Fibroblast of skin of right biceps (primary cell): ENCODE measurements around the gene CELSR2.
A peak's percentile ranks its signal among the peaks of the same experiment; 100 is the strongest.

Source experiments
- DNase-seq: peaks from one replicate; pipeline ENCODE4 v3.0.0-alpha.2; 2013

CELSR2 gene

DNA sequence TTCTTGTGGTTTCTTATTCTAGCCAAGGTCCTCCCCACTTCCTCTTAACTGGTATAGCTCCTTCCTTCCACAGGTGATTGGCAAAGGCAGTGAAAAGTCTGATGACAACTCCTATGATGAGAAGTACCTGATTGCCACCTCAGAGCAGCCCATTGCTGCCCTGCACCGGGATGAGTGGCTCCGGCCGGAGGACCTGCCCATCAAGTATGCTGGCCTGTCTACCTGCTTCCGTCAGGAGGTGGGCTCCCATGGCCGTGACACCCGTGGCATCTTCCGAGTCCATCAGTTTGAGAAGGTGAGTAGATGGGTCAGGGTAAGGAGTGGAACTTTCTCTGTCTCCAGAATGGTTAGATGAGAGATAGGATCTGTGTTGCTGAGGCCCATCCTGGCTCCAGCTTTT is 14.2 kb upstream of the CELSR2 start:
- no peak for DNase-seq

DNA sequence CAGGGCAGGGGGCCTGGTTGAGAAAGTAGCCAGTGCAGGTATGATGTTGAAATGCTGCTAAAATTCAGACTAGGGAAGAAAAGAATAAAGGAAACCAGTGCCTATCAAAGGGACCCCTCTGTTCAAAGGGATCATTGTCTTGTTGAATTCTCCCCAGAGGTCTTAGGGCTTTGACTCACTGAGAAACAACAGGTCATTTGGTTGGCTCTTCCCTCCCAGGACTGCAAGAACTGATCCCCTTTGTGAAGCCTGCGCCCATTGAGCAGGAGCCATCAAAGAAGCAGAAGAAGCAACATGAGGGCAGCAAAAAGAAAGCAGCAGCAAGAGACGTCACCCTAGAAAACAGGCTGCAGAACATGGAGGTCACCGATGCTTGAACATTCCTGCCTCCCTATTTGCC is 11.8 kb upstream of the CELSR2 start:
- no peak for DNase-seq

DNA sequence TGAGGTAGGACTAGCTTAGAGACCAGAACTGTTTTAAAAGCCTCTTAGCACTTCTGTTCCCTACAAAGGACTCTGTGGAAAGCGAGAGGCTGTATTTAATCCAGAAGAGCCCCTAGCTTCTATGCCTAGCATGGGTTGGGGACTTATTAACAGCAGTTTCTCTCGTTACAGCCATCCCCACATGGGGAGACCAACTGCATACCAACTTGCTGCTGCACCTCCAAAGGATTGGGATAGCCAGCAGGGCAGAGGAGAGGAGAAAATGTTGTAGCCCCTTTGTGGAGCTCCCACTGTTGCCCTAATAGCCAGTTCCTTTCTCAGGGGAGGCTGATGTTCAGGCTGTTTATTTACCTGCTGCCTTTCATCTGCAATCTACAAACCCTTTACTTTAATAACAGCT is 11.0 kb upstream of the CELSR2 start:
- no peak for DNase-seq

DNA sequence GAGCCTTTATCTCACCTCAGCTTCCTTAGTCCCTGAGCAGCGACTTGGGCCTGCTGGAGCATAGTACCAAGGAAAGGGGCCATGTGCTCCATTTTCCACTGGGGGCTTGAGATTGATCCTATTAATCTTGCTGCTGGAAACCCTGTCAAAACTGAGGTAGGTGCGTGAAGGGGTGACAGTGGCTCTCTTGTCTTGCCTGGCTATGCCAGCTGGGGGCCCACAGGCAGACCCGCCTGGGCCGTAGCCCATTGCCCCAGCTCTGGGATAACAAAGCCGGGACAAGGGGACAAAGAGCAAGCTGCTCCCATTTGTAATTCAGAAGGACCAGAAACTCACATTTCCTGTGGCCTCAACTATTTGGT is 10.3 kb upstream of the CELSR2 start:
- DNase-seq: no peak

DNA sequence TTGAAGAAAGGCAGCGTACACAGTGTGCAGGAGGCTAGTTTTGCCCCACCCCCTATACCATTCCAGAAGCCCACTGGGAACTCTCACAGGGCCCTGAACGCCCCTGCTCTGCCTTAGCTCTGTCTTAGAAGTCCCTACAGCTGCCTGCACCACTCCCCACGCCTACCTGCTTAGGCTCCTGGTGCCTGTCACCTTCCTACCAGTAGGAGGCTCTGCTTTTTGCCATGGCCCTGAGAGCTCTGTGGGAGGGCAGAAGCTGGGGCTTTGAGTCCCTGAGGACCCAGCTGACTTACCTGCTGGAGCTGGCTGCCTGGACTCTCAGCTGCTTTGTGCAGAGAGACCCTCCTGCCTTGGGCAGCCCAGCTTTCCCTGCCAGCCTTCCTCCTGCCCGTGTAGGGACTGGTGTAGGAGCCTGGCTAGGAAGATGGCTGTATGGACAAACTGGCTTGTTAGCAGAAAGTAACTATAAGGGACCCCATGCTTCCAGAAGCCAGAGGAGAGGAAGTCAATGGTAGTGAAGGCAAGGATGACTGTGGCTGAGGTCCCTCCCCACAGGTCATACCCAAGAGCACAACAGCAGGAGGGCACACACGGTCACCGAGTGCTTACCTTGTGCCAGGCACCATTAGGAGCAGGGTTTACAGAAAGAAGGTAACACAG is 9.8 kb upstream of the CELSR2 start:
- peak; percentile 50 for DNase-seq

DNA sequence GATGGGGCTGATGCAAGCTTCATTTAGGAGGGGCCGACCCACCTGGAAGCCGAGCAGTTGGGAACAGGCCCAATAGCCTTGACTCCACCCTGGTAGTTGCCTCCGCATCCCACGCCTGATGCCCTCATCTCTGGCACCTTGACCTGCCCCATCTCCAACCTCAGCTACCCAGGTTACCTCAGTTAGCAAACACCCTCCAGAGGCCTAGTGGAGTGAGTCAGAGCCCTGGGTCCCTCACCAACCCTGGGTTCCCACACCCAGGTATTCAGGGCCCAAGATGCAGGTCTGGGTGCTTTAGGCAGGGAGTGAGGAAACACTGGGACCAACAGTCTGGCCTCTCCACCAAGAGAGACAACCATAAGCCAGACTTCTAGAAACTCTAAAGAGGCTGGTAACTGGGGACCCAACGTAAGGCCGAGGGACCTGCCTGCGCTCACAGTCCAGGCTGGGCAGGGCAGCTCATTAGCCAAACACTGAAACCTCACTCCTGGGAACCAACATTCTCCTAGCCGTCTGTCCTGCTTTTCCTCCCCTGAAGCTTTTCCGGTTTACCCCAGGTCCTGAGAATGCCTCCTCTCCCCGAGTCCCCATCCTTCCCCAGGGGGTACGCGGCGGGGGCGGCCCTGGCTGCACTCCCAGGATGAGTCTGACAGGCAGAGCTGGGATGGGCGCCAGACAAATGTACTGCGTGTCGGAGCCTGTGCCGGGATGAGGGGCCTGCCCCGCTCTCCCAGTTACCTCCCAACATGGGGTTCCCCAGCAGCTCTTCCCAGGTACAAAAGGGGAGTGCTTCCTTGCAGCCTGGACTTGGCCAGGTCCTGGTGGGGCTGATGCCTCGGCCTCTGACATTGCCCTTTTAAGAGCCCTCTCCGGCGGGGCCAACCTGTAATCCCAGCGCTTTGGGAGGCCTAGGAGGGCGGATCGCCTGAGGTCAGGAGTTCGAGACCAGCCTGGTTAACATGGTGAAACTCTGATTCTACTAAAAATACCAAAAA is 8.9 kb upstream of the CELSR2 start:
- peak; percentile 84 for DNase-seq

DNA sequence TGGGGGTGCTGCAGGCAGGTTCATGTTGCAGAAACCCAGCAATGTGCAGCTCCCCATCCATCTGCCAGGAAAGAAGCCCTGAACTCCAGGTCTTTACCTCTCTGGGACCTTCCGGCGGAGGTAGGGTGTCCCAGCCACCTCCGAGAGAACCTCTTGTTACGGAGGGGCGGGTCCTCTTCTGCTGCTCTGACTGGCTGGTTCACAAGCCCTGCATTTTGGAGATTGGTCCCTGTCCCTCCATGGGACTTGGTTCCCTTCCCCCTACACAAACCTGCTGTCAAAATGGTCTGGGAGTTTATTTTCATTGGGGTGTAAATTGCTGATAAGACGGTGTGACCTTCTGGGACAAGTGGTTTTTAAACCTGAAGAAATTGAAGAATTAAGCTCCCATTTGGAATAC is 8.0 kb upstream of the CELSR2 start:
- DNase-seq: no peak

DNA sequence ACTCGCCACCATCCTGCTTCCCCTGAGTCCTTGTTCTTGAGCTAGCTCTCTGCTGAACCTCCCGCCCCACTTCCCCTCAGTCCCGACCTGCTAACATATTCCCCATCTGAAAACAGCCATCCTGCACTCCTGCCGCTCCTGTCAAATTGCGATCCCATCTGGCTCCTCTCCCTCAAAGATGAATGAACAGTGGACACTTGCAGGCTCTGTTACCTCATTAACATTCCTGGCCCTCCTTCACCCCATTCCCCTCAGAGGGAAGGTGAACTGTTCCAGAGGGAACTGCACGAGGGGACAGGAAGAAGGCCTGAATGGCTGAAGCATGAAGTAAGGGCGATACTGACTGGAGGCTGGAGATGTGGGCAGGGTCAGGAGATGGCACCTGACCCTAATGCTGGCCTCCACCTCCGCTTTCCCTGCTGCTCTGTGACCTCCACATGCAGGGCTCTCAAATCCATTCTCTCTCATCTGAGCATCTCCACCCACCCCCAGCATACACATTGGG is 7.4 kb upstream of the CELSR2 start:
- DNase-seq: no peak

DNA sequence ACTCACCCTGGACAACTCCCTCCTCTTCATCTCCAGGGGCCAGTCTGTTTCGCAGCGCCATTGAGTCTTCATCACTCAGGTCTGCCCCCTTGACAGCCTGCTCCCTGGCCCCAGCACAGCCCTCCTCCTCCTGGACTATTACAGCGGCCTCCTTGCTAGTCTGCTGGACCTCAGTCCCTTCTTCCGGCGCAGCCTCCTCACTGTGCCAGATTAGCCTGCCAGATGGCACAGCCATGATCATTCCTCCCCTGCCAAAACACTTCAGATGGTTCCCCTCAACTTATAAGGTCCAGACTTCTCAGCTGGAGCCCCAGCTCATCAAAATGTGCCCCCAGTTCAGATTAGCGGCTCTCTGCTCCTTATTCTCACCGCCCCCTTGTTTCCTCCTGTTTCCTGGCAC is 7.0 kb upstream of the CELSR2 start:
- DNase-seq: no peak

DNA sequence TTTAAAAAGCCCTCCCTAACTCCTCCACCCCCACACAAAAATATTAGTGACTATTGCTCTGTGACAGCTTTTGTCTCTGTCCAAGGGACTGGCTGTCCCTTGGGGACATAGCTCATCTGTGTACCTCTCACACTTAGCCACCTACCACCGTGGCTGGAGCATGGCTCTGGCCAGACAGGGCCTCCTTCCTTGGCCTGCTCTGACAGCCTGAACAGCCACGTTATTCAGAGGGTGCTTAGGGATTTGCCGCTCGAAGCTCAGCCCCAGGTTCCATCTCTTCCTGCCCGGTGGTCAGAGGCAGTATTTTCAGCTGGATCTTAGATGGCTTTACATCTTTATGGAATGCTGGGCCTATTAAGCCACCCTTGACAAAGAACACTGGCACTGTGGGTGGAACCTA is 6.1 kb upstream of the CELSR2 start:
- DNase-seq: no peak

DNA sequence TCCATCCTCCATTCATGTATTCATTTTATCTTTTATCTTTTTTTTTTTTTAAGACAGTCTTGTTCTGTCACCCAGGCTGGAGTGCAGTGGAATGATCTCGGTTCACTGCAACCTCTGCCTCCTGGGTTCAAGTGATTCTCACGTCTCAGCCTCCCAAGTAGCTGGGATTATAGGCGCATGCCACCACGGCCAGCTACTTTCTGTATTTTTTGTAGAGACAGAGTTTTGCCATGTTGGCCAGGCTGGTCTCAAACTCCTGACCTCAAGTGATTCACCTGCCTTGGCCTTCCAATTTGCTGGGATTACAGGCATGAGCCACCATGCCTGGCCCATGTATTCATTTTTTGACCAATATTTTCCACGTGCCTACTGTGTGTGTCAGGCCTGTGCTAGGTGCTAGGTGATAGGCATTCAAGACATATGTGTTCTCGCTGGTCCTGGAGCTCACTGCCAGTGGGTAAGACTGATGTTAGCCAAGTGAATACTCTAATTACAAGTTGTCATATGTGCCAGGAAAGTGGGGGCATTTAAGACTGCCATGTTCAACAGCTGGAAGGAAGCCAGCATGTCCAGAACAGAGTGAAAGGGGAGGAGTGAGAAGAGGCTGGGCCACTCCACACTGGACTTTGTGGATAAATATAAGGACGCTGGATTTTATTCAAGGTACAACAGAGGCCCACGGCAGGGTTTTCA is 5.3 kb upstream of the CELSR2 start:
- DNase-seq: no peak

DNA sequence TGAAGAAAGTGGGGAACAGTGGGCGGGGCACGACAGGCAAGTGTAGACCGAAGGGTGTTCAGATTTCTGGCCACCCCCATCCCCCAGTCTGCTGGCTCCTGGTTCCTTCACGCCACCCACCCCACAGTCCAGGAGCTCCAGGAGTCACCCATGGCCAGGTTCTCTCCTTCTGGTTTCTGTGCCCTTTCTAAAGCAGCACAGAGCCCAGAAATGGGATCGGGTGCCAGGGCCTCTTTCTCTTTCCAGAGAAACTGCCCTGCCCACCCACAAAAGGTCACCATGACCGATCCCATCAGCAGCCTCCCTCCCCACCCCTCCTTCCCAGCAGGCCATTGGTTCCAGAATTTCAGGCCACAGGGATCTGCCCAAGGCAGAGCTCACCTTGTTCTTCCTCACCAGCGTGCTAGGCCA is 3.2 kb upstream of the CELSR2 start:
- no peak for DNase-seq

DNA sequence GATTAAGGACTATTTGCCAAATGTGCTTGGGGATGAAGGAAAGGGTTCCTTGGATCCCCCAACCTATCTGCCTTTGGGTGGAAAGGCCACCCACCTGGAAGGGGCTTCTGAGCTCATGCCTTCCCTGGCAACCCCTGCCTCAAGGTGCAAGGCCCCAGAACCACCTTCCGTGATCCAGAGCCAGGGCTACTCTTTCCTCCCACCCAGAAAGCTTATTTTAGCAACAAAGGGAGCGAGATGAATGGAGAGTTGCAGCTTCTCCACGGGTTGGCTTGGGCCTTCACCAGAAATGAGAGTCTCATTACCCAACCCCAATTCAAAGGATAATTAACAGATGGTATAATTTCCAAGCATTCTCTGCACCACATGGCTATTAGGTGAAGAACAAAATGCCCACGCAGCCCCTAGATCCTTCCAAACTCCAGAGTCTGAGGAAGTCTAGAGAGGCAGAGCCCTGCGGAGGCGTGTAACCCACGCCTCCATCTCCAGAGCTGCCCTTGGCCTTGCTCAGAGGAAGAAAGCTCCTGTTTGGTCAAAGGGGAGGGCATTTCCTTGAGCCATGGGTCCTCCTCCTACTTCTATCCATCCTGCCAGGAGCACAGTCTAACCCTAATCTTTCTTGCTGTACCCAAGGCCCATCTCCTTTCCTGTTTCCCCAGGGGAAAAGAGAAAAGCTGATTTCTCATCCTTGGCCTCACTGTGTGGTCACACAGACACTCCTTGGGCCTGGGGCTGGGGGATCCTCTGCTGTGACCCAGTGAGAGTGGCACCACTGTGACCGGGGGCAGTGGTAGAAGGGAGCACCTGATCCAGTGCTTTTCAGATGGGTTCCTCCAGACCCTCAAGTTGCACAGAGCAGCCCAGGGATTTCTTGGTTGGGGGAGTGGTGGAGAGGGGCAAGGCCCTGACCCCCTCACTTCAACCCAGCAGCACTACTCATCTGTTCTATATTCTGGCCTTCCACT is 1.7 kb upstream of the CELSR2 start:
- no peak for DNase-seq

DNA sequence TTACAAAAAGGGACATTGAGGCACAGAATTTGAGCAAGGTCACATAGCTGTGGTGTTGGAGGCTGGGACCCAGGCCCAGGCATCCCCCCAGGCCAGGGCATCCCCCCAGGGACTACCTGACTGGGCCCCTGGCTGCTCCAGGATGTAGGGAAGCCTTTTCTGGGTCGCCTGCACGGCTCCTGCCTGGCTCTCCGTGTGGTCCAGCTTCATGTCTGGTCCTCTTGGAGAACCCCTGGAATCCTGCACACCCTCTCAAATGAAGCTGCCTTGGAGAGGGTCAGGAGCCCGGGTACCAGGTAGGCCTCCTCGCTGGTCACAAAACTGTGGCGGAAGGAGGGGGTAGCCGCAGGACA is 919 bp upstream of the CELSR2 start:
- no peak for DNase-seq

DNA sequence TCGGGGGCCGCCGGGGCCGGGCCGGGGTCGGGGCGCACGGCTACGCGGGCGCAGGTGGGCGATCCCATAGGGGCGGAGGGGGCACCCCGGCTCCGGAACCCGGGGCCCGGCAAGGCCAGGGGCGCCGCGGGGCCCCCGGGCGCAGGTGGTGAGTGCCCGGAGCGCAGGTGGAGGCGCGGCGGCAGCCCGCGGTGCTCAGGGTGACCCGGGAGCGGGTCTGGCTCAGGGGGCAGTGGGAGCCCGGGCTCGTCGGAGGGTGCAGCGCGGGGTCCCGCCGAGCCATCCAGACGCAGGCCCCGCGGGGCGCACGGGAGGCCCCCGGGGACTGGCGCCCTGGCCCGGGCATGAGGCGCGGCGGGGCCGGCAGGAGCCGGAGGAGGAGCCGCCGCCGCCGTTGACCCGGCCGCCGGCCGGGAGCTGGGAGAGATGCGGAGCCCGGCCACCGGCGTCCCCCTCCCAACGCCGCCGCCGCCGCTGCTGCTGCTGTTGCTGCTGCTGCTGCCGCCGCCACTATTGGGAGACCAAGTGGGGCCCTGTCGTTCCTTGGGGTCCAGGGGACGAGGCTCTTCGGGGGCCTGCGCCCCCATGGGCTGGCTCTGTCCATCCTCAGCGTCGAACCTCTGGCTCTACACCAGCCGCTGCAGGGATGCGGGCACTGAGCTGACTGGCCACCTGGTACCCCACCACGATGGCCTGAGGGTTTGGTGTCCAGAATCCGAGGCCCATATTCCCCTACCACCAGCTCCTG is 489 bp downstream of the CELSR2 start:
- DNase-seq: no peak

DNA sequence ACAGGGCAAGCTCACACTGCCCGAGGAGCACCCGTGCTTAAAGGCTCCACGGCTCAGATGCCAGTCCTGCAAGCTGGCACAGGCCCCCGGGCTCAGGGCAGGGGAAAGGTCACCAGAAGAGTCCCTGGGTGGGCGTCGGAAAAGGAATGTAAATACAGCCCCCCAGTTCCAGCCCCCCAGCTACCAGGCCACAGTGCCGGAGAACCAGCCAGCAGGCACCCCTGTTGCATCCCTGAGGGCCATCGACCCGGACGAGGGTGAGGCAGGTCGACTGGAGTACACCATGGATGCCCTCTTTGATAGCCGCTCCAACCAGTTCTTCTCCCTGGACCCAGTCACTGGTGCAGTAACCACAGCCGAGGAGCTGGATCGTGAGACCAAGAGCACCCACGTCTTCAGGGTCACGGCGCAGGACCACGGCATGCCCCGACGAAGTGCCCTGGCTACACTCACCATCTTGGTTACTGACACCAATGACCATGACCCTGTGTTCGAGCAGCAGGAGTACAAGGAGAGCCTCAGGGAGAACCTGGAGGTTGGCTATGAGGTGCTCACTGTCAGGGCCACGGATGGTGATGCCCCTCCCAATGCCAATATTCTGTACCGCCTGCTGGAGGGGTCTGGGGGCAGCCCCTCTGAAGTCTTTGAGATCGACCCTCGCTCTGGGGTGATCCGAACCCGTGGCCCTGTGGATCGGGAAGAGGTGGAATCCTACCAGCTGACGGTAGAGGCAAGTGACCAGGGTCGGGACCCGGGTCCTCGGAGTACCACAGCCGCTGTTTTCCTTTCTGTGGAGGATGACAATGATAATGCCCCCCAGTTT is 1.3 kb downstream of the CELSR2 start:
- no peak for DNase-seq

DNA sequence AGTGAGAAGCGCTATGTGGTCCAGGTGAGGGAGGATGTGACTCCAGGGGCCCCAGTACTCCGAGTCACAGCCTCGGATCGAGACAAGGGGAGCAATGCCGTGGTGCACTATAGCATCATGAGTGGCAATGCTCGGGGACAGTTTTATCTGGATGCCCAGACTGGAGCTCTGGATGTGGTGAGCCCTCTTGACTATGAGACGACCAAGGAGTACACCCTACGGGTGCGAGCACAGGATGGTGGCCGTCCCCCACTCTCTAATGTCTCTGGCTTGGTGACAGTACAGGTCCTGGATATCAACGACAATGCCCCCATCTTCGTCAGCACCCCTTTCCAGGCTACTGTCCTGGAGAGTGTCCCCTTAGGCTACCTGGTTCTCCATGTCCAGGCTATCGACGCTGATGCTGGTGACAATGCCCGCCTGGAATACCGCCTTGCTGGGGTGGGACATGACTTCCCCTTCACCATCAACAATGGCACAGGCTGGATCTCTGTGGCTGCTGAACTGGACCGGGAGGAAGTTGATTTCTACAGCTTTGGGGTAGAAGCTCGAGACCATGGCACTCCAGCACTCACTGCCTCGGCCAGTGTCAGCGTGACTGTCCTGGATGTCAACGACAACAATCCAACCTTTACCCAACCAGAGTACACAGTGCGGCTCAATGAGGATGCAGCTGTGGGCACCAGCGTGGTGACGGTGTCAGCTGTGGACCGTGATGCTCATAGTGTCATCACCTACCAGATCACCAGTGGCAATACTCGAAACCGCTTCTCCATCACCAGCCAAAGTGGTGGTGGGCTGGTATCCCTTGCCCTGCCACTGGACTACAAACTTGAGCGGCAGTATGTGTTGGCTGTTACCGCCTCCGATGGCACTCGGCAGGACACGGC is 2.2 kb downstream of the CELSR2 start:
- DNase-seq: no peak

DNA sequence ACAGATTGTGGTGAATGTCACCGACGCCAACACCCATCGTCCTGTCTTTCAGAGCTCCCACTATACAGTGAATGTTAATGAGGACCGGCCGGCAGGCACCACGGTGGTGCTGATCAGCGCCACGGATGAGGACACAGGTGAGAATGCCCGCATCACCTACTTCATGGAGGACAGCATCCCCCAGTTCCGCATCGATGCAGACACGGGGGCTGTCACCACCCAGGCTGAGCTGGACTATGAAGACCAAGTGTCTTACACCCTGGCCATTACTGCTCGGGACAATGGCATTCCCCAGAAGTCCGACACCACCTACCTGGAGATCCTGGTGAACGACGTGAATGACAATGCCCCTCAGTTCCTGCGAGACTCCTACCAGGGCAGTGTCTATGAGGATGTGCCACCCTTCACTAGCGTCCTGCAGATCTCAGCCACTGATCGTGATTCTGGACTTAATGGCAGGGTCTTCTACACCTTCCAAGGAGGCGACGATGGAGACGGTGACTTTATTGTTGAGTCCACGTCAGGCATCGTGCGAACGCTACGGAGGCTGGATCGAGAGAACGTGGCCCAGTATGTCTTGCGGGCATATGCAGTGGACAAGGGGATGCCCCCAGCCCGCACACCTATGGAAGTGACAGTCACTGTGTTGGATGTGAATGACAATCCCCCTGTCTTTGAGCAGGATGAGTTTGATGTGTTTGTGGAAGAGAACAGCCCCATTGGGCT is 3.0 kb downstream of the CELSR2 start:
- DNase-seq: no peak
